ENCODE data around the gene G0S2.

Gene G0S2

DNA sequence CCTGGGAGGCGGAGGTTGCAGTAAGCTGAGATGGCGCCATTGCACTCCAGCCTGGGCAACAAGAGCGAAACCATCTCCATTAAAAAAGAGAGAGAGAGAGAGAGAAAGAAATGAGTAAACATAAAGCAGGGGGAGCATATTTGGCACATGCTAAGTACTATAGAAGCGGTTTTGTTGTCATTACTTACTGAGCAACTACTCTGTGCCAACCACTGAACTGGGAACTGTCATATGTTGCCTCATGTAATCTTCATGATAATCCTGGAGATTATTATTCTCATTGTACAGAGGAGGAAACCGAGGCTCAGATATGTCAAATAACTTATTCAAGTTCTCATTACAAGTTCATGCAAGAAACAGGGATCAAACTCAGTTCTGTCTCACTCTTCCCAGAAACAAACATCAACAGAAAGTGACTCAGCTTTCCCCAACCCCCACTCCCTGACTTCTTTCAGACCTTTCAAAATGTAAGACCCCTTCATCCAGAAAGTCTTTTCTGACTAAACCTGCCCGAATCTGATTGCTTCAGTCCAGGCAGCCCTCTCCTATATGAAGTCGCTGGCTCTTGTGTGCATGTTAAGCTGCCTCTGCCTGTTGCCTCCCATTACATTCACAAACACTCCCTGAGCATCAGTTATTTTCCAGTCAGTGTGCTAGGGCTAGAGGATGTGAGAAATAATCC is 46.5 kb upstream of the G0S2 start:
- in situ Hi-C loops (cut with MboI; ENCODE audit: low sequenced_read_pairs, unreplicated experiment): loop anchor here (10.0 kb wide), 1 partner anchor 54 kb away; no protein-coding TSS in a partner anchor
- TF ChIP-seq, protein P1, sequence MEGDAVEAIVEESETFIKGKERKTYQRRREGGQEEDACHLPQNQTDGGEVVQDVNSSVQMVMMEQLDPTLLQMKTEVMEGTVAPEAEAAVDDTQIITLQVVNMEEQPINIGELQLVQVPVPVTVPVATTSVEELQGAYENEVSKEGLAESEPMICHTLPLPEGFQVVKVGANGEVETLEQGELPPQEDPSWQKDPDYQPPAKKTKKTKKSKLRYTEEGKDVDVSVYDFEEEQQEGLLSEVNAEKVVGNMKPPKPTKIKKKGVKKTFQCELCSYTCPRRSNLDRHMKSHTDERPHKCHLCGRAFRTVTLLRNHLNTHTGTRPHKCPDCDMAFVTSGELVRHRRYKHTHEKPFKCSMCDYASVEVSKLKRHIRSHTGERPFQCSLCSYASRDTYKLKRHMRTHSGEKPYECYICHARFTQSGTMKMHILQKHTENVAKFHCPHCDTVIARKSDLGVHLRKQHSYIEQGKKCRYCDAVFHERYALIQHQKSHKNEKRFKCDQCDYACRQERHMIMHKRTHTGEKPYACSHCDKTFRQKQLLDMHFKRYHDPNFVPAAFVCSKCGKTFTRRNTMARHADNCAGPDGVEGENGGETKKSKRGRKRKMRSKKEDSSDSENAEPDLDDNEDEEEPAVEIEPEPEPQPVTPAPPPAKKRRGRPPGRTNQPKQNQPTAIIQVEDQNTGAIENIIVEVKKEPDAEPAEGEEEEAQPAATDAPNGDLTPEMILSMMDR (IDR thresholded peaks at IDR 0.05; ENCODE audit: borderline replicate concordance, control extremely low read depth, extremely low read depth, insufficient read depth, missing control alignments): no peak
- DNase-seq (ENCODE audit: low spot score): no peak

- DNase-seq (ENCODE audit: low spot score): no peak
- in situ Hi-C loops (cut with MboI; ENCODE audit: low sequenced_read_pairs, unreplicated experiment): loop anchor here (10.0 kb wide), 1 partner anchor 55 kb away; no protein-coding TSS in a partner anchor
- TF ChIP-seq, protein P1 (IDR thresholded peaks at IDR 0.05; ENCODE audit: borderline replicate concordance, control extremely low read depth, extremely low read depth, insufficient read depth, missing control alignments): no peak
Measured at GRCh38 chr1:209629621-209630382, 45.4 kb upstream of the G0S2 start.

DNA sequence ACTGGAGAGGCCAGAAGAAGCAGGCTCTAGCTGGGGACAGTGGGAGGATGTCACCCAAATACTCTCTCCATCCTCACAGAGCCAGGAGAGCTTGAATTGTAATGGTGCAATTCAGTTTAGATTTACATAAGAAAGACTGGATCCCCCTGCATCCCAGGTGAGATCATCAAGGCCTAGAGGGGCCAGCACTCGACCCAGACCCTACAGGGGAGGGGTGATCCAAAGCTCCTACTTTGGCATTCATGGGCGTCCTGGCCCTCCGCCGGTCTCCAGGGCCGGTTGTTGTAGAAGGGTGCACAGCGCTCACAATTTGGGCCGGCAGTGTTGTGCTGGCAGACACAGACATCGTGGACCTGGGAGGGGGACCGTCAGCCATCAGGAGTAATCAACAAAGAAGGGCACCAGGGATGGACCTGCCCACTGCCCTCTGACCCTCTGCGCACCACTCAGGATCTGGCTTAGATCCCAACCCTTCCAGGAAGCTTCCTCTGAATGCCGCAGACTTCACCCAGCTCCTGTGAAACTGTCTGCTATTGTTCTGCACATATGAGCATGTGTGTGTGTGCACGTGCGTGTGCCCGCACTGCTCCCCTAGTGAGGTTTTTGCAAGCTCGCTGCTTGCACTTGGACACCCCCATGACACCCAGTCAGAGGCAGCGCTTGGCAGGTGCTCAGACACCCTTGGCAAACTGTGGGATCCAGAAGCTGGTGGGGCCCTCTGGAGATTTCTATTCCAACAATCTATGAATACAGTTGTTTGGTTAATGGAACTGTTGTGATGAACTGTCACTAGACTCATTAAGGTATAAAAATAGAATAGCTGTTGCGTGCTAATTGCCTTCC is 44.6 kb upstream of the G0S2 start:
- TF ChIP-seq, protein P1 (IDR thresholded peaks at IDR 0.05; ENCODE audit: borderline replicate concordance, control extremely low read depth, extremely low read depth, insufficient read depth, missing control alignments): no peak
- DNase-seq (ENCODE audit: low spot score): no peak
- in situ Hi-C loops (cut with MboI; ENCODE audit: low sequenced_read_pairs, unreplicated experiment): no loop called here

- in situ Hi-C loops (cut with MboI; ENCODE audit: low sequenced_read_pairs, unreplicated experiment): no loop called here
- TF ChIP-seq, protein P1 (IDR thresholded peaks at IDR 0.05; ENCODE audit: borderline replicate concordance, control extremely low read depth, extremely low read depth, insufficient read depth, missing control alignments): no peak
Measured at GRCh38 chr1:209633335-209633997, 41.7 kb upstream of the G0S2 start.

GRCh38 chr1:209634005-209634737 is 41.0 kb upstream of the G0S2 start:
- DNase-seq (ENCODE audit: low spot score): no peak
- TF ChIP-seq, protein P1 (IDR thresholded peaks at IDR 0.05; ENCODE audit: borderline replicate concordance, control extremely low read depth, extremely low read depth, insufficient read depth, missing control alignments): no peak
- in situ Hi-C loops (cut with MboI; ENCODE audit: low sequenced_read_pairs, unreplicated experiment): no loop called here

More at GRCh38 chr1:209633335-209633997, 41.7 kb upstream of the G0S2 start:
- DNase-seq (ENCODE audit: low spot score): peak; percentile 56

All from GM13976 (cell line).